Posterior cingulate gyrus (tissue), 11 donors: ENCODE data around the gene CPAMD8.
A peak's percentile ranks its signal among the peaks of the same experiment; 100 is the strongest.
"Not testable (repeated sequence)": the region's sequence is repeated elsewhere in the genome, so short reads cannot be mapped to it uniquely, and the experiment has no call there.

Source experiments
- DNase-seq, 10 donors: peaks; one replicate each; pipeline versions ENCODE4 v3.0.0 to v3.0.0-alpha.2; 2020 to 2021; ENCODE audit warnings: mixed read lengths in 3 of 10
- intact Hi-C: fragments of 100-400 bp; cut with DNase I; formaldehyde crosslinking; loops from one replicate; pipeline ENCODE4 v1.15.1; 2023

CPAMD8 gene

DNA sequence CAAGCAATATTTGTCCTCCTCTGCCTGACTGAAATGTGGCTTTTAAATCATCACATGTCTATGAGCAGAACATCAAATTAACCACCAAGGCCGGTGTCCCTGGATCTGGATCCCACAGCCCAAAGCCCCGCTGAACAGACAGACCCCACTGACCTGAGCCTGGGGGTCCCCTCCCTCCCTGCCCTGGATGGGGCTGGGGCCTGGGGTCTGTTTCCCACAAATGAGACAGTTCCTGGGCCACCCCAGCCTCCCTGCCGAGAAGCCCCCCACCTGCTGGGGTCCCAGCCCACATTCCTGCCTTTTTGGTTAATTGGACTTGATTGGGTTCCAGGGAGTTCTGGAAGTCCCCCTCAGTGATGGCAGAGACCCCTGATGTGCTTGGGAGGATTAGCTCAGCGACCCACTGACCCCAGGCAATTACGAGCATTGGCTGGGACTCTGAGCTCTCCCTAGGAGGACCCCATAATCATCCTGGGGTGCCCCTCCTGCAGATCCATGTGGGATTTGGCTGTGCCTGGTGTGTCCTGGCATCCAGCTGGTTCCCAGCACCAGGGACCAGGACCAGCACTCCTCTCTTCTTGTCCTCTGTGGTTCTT is 19.4 kb upstream of the CPAMD8 start:
- intact Hi-C loops = no loop called here
- DNase-seq = peak in 2 of 10 donors; percentile 73 to 79

DNA sequence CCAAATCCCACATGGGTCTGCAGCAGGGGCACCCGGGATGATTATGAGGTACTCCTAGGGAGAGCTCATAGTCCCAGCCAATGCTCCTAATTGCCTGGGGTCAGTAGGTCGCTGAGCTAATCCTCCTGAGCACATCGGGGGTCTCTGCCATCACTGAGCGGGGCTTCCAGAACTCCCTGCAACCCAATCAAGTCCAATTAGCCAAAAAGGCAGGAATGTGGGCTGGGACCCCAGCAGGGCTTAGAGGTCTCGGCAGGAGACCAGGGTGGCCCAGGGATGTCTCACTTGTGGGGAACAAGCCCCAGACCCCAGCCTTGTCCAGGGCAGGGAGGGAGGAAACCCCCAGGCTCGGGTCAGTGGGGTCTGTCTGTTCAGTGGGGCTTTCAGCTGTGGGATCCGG is 17.1 kb upstream of the CPAMD8 start:
- intact Hi-C loops = no loop called here
- DNase-seq = peak in 1 of 10 donors; percentile 72

DNA sequence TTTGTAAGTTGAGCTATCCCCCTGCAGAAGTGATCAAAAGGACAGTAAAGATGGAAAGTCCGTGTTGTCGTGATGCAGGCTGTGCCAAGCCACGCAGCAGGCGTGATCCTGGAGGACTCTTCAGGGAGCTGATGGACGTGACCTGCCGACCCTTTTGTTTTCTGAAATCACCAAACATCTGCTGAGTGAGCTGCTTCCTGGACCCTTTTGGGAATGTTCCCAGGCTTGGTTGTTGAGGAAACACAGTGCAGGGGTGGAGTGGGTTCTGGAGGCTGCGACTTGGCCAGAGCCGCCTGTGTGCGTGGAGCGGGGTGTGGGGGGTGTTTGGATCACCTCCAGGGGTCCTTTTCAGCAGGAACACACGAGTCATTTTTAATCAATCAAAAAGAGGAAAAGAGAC is 15.4 kb upstream of the CPAMD8 start:
- intact Hi-C loops = no loop called here
- peak in 1 of 10 donors; percentile 48 for DNase-seq

DNA sequence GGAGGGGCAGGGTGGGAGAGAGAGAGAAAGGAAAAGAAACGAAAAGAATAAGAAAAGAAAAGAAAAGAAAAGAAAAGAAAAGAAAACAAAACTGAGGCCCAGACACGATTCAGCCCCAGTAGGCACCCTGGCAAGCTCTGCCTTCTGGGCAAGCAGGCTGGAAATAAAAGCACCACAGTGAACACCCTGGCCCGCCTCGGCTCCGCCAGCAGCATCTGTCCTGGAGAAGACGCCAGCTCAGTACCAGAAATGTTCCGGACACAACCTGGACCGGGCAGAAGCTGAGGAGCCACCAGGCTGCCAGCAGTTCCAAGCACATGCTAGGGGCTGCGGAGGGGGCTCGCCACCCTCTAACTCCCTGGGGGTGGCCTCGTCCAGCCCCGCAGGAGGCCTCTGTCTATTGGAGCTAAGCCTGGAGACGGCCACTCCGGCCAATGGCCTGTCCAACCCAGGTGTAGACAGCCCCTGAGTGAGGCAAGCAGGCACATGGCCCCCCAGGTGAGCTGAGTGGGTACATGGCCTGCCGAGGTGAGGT is 11.4 kb upstream of the CPAMD8 start:
- peak in 8 of 10 donors; percentile 15 to 91 (median 48) for DNase-seq
- intact Hi-C loops = no loop called here

DNA sequence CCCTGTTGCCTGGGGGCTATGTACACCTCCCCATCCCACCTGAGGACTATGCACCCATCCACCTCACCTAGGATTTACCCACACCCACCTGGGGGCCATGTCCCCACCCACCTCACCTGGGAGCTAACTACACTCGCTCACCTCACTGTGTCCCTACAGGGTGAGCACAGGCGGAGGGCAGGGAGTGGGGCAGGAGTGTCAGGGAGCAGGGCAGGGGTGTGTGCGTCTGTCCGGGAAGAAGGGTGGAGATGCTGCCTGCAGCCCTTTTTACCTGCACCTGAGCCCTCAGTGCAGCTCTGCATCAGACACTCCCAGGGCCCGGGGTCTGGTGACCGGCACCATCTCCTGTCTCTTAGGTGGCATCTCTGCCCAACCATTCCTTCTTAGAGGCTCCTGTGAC is 10.6 kb upstream of the CPAMD8 start:
- intact Hi-C loops = no loop called here
- DNase-seq = peak in 1 of 10 donors; percentile 55

DNA sequence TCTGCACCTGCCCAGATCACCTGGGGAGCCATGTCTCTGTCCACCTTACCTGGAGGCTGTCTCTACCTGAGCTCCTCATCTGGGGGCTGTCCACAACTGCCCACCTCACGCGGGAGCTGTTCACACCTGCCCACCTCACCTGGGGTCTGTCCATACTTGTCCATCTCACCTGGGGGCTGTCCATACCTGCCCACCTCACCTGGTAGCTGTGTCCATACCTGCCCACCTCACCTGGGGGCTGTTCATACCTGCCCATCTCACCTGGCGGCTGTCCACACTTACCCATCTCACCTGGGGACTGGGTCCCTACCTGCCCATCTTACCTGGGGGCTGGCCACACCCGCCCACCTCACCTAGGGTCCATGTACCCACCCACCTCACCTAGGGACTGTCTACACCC is 10.0 kb upstream of the CPAMD8 start:
- intact Hi-C loops = no loop called here
- DNase-seq = no peak

DNA sequence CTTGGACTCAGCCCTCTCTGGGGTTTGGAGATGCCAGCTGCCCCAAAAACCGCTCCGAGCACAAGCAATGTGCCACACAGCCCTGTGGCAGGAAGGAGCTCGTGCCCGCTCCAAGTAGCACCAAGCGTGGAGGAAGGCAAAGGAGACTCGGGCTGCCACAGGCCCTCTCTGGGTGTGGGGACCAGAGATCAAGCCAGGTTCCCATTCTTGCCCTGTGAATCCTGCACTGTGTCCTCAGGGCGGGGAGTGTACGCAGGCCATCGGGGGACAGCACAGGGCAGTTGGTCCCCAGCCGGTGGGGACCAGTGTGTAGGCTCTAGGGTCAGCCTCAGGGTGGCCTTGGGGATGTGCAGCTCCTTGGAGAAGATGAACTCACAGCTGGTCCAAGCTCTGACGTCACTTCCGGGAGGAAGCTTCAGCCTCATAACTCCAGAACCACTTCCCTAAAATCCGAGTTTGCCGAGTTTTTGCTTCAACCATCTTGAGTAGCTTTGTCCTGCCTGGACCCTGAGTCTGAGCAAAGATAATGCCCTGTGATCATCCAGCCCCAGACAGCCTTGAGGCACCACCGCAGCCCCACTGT is 9.3 kb upstream of the CPAMD8 start:
- intact Hi-C loops = no loop called here
- peak in 1 of 10 donors; percentile 64 for DNase-seq

DNA sequence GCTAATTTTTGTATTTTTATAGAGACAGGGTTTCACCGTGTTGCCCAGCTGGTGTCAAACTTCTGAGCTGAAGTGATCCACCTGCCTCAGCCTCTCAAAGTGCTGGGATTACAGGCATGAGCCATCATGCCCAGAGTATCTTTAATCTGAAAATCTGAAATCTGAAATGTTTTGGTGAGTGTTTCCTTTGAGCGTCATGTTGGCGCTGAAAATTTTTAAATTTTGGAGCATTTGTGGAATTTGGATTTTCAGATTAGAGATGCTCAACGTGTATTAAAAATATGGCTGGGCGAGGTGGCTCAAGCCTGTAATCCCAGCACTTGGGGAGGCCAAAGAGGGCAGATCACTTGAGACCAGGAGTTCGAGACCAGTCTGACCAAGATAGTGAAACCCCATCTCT is 5.1 kb upstream of the CPAMD8 start:
- no peak for DNase-seq
- intact Hi-C loops = no loop called here

DNA sequence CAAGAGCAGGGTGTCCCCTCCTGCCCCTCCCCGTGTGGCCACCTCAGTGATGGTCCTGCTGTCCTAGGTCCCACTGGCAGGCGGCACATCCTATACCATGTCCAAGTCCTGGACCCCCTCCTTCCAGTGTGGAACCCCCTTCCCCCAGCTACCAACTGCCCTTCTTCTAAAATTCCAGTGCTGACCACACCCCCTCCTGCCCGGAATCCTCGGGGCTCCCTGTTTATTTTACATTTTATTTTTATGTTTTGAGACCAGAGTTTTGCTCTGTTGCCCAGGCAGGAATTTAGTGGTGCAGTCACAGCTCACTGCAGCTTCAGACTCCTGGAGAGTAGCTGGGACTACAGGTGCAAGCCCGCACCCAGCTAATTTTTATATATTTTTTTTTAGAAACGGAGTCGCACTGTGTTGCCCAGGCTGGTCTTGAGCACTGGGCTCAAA is 945 bp upstream of the CPAMD8 start:
- no peak for DNase-seq
- intact Hi-C loops = no loop called here

DNA sequence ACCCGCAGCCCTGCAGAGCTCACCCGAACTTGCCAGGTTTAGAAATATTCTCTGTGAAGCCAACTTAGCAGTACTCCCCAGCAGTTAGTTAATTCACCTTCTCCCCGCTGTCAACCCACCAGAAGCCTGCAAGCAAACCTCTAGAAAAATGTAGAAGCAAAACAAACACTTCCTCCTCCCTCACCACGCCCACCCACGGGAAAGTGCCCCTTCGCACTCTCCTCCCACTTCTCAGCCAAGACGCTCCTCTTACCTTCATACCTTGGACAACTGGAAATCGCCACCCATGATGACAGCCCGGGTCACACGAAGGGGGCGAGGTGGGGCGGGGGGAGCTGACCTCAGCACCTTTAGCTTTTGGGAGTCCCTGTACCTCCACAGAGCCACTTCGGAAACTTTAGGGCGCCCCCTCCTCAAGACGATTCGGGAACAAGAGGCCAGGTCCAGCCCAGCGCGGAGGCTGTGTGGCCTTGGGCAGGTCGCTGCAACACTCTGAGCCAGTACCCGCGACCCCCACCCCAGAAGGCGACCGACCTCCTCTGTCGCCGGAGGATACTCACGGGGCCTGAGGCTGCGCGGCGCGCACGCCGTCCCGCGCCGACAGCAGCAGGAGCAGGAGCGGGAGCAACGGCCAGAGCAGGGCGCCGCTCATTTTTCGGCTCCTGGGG is 485 bp downstream of the CPAMD8 start:
- intact Hi-C loops = no loop called here
- DNase-seq = no peak

DNA sequence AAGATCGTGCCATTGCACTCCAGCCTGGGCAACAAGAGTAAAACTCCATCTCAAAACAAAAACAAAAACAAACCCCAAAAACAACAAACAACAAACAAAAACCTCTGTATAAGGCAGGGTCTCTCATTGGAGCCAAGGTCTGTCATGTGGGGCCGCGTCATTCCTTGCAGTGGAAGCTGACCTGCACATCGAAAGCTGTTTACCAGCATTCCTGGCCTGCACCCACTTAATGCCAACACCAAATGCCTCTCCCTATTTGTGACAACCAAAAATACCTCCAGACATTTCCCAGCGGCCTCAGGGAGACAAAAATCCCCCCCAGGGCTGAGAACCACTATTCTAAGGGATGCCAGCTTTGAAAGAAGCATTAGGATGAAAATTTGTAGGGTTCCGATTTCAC is 1.2 kb downstream of the CPAMD8 start:
- intact Hi-C loops = no loop called here
- no peak for DNase-seq

DNA sequence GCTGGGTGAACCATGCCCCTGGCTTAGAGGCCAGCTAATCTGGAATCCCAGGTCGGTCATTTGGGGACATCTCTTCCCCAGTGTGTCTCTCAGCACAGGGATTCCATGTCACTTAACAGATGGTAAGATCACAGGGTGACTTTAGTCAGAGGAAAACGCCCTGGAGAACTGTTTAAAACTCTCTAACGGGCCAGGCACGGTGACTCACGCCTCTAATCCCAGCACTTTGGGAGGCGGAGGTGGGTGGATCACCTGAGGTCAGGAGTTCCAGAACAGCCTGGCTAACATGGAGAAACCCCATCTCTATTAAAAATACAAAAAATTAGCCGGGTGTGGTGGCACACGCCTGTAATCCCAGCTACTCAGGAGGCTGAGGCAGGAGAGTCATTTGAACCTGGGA is 1.7 kb downstream of the CPAMD8 start:
- intact Hi-C loops, DNase-seq: not testable (repeated sequence)

DNA sequence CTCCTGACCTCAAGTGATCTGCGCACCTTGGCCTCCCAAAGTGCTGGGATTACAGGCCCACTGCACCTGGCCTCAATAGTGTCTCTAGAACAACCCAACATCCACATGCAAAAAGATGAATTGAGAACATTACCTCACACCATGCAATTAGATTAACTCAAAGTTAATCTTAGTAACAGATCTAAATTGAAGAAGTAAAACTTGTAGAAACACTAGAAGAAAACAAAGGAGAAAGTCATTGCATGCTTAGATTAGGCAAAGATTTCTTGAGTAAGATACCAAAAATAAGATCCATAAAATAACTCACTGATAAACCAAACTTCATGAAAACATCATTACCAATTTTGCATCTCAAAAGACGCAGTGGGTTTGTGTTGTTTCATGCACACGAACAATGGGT is 2.8 kb downstream of the CPAMD8 start:
- intact Hi-C loops = no loop called here
- DNase-seq = no peak

DNA sequence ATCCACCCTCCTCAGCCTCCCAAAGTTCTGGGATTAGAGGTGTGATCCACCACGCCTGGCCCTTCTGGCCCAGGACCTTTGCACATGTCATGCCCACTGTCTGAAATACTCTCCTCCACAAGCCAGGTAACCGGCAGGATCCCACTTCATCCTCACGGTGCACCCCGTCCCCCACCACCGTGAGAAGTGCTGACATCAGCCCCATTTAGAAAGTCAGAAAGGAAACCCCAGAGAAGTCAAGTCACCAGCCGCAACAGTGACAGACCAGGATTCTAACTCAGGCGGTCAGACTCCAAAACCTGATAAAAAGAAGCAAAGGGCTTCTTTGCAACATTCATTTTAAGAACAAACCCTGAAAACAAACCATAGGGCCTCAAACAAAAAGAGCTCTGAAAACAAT is 3.9 kb downstream of the CPAMD8 start:
- DNase-seq = no peak
- intact Hi-C loops = no loop called here

DNA sequence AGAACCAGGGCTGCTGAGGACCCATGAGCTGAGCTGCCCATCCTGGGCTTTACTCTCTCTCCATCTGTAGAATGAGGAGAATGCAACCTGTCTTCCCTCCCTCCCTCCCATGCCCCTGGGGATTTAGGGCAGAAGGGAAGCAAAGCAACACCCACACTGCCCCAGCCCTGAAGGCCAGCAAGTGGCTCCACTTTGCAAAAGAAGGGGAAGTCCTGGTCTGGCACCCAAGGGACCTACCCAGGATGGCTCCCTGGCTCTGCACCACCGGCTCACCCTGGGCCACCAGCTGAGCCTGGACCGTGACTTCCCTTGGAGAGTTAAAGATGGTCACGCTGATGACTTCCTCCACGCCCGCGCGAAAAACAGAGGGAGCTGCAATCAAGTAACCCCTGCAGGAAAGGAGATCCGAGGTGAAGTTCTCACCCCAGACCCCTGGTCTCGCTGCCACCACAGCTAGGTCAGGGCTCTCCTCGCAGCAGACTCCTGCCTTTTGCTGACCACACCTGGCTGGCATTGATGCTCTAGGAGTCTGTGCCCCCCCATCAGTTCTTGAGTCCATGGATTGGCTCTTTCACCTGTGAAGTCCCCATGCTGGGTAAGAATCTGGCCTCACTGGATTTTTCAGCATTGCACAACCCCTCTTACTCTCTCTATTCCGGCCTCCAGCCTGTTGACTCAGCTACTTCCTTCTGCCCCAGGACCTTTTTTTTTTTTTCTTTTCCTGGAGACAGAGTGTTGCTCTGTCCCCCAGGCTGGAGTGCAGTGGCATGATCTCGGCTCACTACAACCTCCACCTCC is 4.6 kb downstream of the CPAMD8 start:
- no peak for DNase-seq
- intact Hi-C loops = no loop called here

DNA sequence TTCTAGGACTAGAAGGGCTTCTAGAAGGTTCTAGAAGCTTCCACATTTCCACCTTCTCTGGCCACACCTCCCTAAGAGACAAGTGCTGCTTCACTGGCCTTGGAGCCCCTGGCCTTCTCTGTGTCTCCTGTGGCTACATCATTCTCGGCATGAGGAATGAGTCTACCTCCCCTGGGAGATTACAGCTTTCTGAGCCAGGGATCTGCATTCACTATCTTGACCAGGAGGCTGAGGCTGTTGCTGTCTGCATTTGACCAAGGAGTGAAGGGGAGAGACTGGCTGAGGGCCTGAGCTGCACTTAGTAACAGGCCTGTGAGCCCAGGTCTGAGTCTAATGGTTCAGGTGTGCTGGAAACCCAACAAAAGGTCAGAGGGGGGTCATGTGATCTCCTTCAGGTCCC is 5.3 kb downstream of the CPAMD8 start:
- no peak for DNase-seq

DNA sequence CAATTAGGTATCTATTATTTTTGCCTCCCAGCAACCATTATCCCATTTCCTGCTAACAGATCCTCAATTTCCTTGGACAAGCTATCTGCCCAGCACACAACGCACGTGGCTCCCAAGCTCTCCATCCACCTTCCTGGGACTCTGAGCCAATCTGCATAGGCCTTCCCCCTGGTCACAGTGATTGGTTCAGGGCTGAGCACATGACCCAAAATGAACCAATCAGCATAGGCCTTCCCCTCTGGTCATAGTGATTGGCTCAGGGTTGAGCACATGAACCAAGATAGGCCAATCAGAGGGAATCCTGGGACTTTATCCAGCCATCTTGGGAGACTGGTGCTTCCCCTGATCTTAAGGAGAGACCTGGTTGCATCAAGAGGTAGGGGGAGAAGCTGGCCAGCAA is 5.8 kb downstream of the CPAMD8 start:
- DNase-seq = no peak
- intact Hi-C loops = no loop called here

More for the DNA sequence above, 5.3 kb downstream of the CPAMD8 start:
- intact Hi-C loops = no loop called here

DNA sequence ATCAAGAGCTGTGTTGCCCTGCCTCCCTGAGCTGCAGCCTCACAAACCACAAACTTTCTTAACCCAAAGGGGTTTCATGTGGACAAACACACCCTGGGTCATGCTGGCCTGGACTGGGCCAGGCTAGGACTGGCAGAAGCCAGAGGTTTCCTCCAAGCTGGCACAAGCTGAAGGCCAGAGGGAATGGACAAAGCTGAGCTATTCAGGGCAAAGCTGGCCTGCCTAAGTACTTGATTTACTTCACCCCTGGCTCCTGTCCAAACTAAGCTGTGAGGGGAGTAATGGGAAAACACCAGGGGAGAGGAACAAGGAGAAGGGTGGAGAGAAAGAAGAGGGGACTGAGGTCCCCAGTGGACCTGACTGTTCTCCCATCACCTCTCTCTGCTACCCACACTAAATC is 6.2 kb downstream of the CPAMD8 start:
- intact Hi-C loops = no loop called here

DNA sequence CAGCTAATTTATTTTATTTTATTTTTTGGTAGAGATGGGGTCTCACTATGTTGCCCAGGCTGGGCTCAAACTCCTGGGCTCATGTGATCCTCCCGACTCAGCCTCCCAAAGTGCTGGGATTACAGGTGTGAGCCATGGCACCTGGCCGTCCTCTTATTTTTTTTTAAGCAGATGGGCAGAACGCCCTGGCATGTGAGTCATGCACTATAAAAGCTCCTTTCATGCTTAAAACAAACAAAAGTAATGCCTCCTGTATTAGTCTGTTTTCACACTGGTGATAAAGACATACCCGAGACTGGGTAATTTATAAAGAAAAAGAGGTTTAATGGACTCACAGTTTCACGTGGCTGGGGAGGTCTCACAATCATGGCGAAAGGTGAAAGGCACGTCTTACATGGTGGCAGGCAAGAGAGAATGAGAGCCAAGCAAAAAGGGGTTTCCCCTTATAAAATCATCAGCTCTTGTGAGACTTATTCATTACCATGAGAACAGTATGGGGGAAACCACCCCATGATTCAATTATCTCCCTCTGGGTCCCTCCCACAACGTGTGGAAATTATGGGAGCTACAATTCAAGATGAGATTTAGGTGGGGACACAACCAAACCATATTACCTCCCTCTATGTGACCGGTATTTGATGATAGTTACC is 12.3 kb downstream of the CPAMD8 start:
- DNase-seq, intact Hi-C loops: not testable (repeated sequence)

More for the DNA sequence above, 6.2 kb downstream of the CPAMD8 start:
- DNase-seq = no peak

DNA sequence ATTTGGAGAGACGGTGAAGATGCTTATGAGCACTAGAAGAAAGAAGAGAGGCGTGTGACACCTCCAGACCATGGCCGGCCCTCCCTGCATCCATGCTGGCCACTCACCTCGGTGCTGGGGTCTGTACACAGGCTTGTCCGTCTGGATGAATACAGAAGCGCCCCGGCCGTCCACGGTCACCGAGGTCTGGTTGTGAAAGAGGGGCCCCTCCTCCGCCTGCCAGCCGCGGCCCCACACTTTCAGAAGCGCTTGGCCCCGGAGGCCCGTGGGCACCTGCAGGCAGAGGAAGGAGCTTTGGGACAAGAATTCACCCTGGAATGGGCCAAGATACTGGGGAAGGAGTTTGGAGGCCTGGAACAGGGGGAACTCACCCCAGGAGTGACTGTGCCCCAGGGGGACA is 15.1 kb downstream of the CPAMD8 start:
- DNase-seq = no peak
- intact Hi-C loops = no loop called here

DNA sequence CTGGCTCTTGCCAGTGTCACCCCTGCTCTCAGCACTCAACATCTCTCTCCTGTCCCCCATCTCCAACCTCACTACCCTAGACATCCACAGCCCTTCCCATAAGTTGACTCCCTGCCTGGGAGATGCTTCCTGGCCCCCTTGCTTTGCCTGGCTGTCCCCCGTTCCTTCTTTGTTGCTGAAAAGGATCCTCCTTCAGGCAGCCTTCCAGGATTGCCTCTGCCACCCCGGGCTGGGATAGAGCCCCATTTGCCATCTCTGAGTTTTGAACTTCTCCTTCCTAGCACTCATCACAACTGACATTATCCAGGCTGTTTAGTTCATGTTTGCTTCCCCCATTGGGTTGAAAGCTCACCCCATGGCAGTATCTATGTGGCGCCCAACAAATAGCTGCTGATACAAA is 20.0 kb downstream of the CPAMD8 start:
- no peak for DNase-seq
- intact Hi-C loops = no loop called here
